ENCODE results near the gene MAPK6. TPM values are rescaled to one million over a fixed set of nuclear protein-coding genes. Genes with fewer than 3 reads are reported as not detected.

Gene MAPK6
- polyA plus RNA-seq, 1 donor from 2014 or later = 140 TPM

DNA sequence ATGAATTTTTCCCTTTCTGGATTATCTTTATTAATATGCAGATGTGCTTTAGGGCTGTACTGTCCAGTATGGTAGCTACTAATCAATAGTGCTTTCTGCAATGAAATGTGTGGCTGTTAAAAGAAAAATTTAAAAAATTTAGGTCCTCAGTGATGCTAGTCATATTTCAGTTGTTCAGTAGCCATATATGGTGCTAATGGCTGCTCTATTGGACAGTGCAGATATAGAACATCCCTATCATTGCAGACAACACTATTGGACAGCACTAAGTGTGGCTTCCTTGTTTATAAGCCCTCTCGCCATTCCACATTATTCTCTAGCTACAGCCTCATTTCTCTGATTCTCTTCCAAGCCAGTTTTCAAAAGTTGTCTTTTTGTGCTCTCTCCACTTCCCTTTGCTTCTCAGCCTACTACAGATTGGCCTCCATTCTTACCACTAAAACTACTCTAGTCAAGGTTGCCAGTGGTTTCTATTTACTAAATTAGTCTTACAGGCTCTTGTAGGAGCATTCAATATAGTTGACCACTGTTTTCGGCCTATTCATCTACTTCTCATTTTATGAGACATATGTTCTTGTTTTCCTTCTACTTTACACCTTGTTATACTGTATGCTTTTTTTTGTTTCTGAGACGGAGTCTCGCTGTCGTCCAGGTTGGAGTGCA is 9.5 kb downstream of the MAPK6 start:
- Histone ChIP-seq H3K9ac (ENCODE audit: low read length) (no peak overlapping the region), H3K79me2 (replicated peaks; ENCODE audit: insufficient read depth, low read length) (peaks cover 79% of the 10 kb centered on the region), H2AFZ (ENCODE audit: low read depth, low read length) (no peak overlapping the region), H3K4me2 (ENCODE audit: low read length) (no peak overlapping the region), H3K9me3 (ENCODE audit: low read length) (no peaks in the 10 kb centered on the region), H4K20me1 (ENCODE audit: insufficient read depth) (no peaks in the 10 kb centered on the region), H3K4me3 (ENCODE audit: low read length) (no peak overlapping the region), H3K9me2 (ENCODE audit: insufficient read depth, low read length) (no peaks in the 10 kb centered on the region), H3K36me3 (ENCODE audit: insufficient read depth, low read length) (peaks cover 7% of the 10 kb centered on the region), H3K27ac (ENCODE audit: low read length) (no peak overlapping the region), H3K27me3 (ENCODE audit: insufficient read depth, low read depth, low read length) (no peaks in the 10 kb centered on the region), H3F3A (ENCODE audit: insufficient read depth, low read length, poor library complexity, severe bottlenecking) (no peaks in the 10 kb centered on the region)
- TF ChIP-seq POLR2AphosphoS5 (IDR thresholded peaks at IDR 0.05) (no peak), SMC3 (conservative IDR thresholded peaks at IDR 0.05; ENCODE audit: poor library complexity) (no peak), EP300 (conservative IDR thresholded peaks at IDR 0.05; ENCODE audit: poor library complexity, severe bottlenecking) (no peak), TAF1 (IDR thresholded peaks at IDR 0.05; ENCODE audit: low read depth) (no peak), EZH2 (IDR thresholded peaks at IDR 0.05; ENCODE audit: borderline replicate concordance, insufficient read depth, low read length, poor library complexity, severe bottlenecking) (no peak), REST (IDR thresholded peaks at IDR 0.05; ENCODE audit: borderline replicate concordance) (no peak), RAD21 (conservative IDR thresholded peaks at IDR 0.05) (no peak), CTCF (IDR thresholded peaks at IDR 0.05; ENCODE audit: poor library complexity, severe bottlenecking) (no peak), MXI1 (conservative IDR thresholded peaks at IDR 0.05; ENCODE audit: poor library complexity, severe bottlenecking) (no peak)

DNA sequence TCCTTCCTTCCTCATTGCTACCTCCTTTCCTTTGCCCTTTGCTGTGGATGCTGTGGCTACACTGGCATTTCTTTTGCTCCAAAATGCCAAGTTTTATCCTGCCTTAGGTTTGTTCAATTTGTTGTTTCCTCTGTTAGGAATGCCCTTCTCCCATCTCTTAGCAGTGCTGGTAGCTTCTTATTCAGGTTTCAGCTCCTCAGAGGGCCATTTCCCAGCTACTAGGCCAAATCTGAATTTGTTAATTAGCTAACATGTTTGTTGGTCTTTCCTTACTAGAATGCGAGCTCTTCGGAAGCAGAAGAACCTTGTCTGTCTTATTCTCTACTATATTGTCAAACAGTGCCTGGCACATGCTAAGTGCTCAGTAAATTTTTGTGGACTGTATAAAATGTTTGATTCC is 11.0 kb downstream of the MAPK6 start:
- Histone ChIP-seq H3K9ac (ENCODE audit: low read length) (no peak overlapping the region), H4K20me1 (ENCODE audit: insufficient read depth) (no peaks in the 10 kb centered on the region), H3K79me2 (replicated peaks; ENCODE audit: insufficient read depth, low read length) (peaks cover 79% of the 10 kb centered on the region), H3K27ac (ENCODE audit: low read length) (no peak overlapping the region), H3K36me3 (ENCODE audit: insufficient read depth, low read length) (peaks cover 7% of the 10 kb centered on the region), H3K27me3 (ENCODE audit: insufficient read depth, low read depth, low read length) (no peaks in the 10 kb centered on the region), H2AFZ (ENCODE audit: low read depth, low read length) (no peak overlapping the region), H3K9me3 (ENCODE audit: low read length) (no peaks in the 10 kb centered on the region), H3K4me2 (ENCODE audit: low read length) (no peak overlapping the region), H3K4me3 (ENCODE audit: low read length) (no peak overlapping the region), H3K9me2 (ENCODE audit: insufficient read depth, low read length) (no peaks in the 10 kb centered on the region), H3F3A (ENCODE audit: insufficient read depth, low read length, poor library complexity, severe bottlenecking) (no peaks in the 10 kb centered on the region)
- no peak for TF ChIP-seq MXI1 (conservative IDR thresholded peaks at IDR 0.05; ENCODE audit: poor library complexity, severe bottlenecking)

All from neural cell (in vitro differentiated cells).